Testis (tissue), 5 donors: ENCODE measurements around the gene ERCC3. TPM values are rescaled to one million over a fixed set of nuclear protein-coding genes. Genes with fewer than 3 reads are reported as not detected.
A peak's percentile ranks its signal among the peaks of the same experiment; 100 is the strongest.

Source experiments
- DNase-seq: peaks from one replicate; pipeline ENCODE4 v3.0.0-alpha.2; 2019
- H3K27ac ChIP-seq, 2 donors: fragments of 200-600 bp; sonication (generic); one replicate each; pipeline ENCODE4 v1.5.1; 2019
- H3K27me3 ChIP-seq: fragments of 200-600 bp; sonication (generic); one replicate; pipeline ENCODE4 v1.5.1; 2019
- H3K36me3 ChIP-seq: fragments of 200-600 bp; sonication (generic); one replicate; pipeline ENCODE4 v1.5.1; 2017; ENCODE audit warnings: low read depth; ENCODE audit errors: missing control alignments
- H3K4me1 ChIP-seq: fragments of 200-600 bp; sonication (generic); one replicate; pipeline ENCODE4 v1.5.1; 2019
- H3K4me3 ChIP-seq, 2 donors: fragments of 200-600 bp; sonication (generic); one replicate each; pipeline ENCODE4 v1.5.1; 2017 to 2019
- H3K9me3 ChIP-seq: fragments of 200-600 bp; sonication (generic); one replicate; pipeline ENCODE4 v1.5.1; 2017
- CTCF ChIP-seq, 3 experiments: fragments of 450-650 bp in 2 of 3; fragments of 200-600 bp in 1 of 3; sonication (generic) in 1 of 3; IDR thresholded peaks; one replicate each; pipeline ENCODE4 v1.5.1; 2016 to 2019; ENCODE audit warnings: antibody characterized with exemption in 3 of 3, mild to moderate bottlenecking in 2 of 3, moderate library complexity in 1 of 3
- POLR2A ChIP-seq: fragments of 450-650 bp; IDR thresholded peaks from one replicate; pipeline ENCODE4 v1.6.1; 2017; ENCODE audit warnings: antibody characterized with exemption, mild to moderate bottlenecking, moderate library complexity
- WGBS, 2 donors: methylation state at CpG; one replicate each; pipeline ENCODE4 v1.1.5; 2018; 5-methylcytosine and 5-hydroxymethylcytosine counted together
- intact Hi-C: fragments of 100-400 bp; cut with DNase I; formaldehyde crosslinking; loops from one replicate; pipeline ENCODE4 v1.15.1; 2023; ENCODE audit warnings: low total_unique reads
- long read RNA-seq, 2 donors: transcript quantifications; one replicate each; lab custom pipeline, GENCODE V29; 2026
- polyA plus RNA-seq: library from polyadenylated mRNA; stranded (reverse); fragments of 350-450 nt; fragmentation: Illumina TruSeq; extraction: RNeasy Lipid Tissue Mini Kit (QIAGEN cat#74804); gene quantifications from one replicate; pipeline ENCODE4 v1.2.3, GENCODE V29; 2014; ENCODE audit warnings: low read depth, low replicate concordance; ENCODE audit not compliant: insufficient read depth
- total RNA-seq, 2 donors: library from RNA; depleted of rRNA; stranded (reverse); fragments of >200 nt; gene quantifications; one replicate each; pipeline ENCODE4 v1.2.3, GENCODE V29; 2016

Gene ERCC3
- total RNA-seq, result 10 to 100 TPM; 78.2 to 87.5 TPM
- 81.2 TPM for polyA plus RNA-seq
- long read RNA-seq, donor 1, full-length matches to known transcripts, result 18 of 18 reads
- long read RNA-seq, donor 1, partial matches to known transcripts, result 0 of 18 reads
- long read RNA-seq, donor 1, other reads (novel, unspliced or antisense), result 0 of 18 reads
- long read RNA-seq, donor 2, full-length matches to known transcripts, result 8 of 8 reads
- long read RNA-seq, donor 2, partial matches to known transcripts, result 0 of 8 reads
- long read RNA-seq, donor 2, other reads (novel, unspliced or antisense), result 0 of 8 reads

DNA sequence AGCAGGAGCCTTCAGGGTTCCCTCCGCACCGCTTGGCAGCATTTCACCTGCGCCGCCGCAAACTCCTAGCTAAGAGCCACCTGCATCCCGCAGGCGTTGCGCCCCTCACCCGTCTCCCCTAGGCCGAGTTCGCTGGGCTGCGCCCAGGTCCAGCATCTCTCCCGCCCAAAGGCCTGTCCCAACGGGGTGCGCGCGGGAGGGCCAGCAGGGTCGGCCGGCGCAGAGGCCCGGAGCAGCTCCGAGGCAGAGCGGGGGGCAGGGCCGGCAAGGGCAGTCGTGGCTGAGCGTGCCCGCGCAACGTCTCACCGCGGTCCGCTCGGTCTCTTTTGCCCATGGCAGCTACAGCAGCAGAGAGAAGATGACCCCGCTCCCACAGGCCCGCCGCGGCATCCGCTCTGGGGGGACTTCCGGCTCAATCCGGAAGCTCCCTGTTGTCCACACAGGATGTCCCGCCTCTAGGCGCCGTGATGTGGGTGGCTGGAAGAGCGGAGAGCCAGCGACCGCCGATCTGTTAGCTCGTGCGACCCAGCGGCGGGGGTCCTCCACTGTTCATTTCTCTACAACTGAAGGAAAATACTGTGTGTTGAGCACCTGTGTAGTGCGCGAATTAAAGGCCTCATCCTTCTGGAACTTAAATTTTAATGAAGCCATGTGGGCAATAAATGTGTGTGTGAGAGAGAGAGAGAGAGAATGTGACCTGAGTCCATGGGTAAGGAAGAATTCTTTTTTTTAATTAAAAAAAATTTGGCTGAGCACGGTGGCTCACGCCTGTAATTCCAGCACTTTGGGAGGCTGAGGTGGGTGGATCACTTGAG is at the start of gene ERCC3:
ERCC3 (minus strand) TSS at position 397 of the 815 bp plus-strand sequence; CDS start at position 334, 63 bp downstream.
- Histone ChIP-seq H3K27ac (peak within 1 kb of the TSS; percentile 83), H3K27me3 (no peaks in the 10 kb centered on the region), H3K4me3 (peak within 1 kb of the TSS; percentile 72 to 92), H3K9me3 (no peaks in the 10 kb centered on the region), H3K4me1 (no peaks in the 10 kb centered on the region), H3K36me3 (no peaks in the 10 kb centered on the region)
- intact Hi-C loops, result no loop called here
- 0 to 2% methylated on average over 24 to 55 of the region's 55 CpGs for WGBS, 2 donors
- TF ChIP-seq POLR2A (no peak), CTCF (IDR thresholded peaks at IDR 0.05) (no peak)
- DNase-seq, result peak; percentile 91

DNA sequence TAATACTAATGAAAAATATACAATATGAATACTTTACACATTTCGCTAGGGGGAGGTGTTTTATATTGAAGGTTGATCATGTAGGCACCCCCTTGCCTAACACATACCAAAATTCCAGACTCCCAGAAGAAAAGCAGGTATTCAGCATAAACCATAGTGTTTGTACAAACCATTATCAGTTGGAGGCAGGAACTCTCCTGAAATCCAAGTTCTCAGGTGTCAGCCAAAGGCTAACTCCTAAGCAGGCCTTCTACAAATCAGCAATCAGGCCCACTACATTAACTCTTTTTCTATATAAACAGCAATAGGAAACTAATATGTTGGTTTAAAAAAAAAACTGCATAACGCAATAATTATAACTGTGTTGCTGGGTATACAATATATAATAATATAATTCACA is 49.3 kb upstream of the ERCC3 start:
- 98% methylated on average over 2 of the region's 2 CpGs for WGBS, 2 donors
- TF ChIP-seq POLR2A, result no peak
- no peak for TF ChIP-seq CTCF (IDR thresholded peaks at IDR 0.05)
- intact Hi-C loops, result no loop called here

GRCh38 chr2:127342101-127342500 is 48.2 kb upstream of the ERCC3 start:
- DNase-seq, result no peak
- Histone ChIP-seq H3K4me1 (no peaks in the 10 kb centered on the region), H3K9me3 (no peaks in the 10 kb centered on the region), H3K27me3 (no peaks in the 10 kb centered on the region), H3K36me3 (no peaks in the 10 kb centered on the region), H3K27ac (no peak overlapping the region), H3K4me3 (no peak overlapping the region)
- TF ChIP-seq CTCF (IDR thresholded peaks at IDR 0.05) (no peak), POLR2A (no peak)
- intact Hi-C loops, result no loop called here
- WGBS, 2 donors, result 92 to 95% methylated on average over 1 of the region's 1 CpG

More for the DNA sequence above, 49.3 kb upstream of the ERCC3 start:
- no peaks in the 10 kb centered on the region for H3K36me3 ChIP-seq
- H3K4me3 ChIP-seq, result no peak overlapping the region
- DNase-seq, result no peak
- no peaks in the 10 kb centered on the region for H3K9me3 ChIP-seq
- no peaks in the 10 kb centered on the region for H3K4me1 ChIP-seq
- no peak overlapping the region for H3K27ac ChIP-seq
- no peaks in the 10 kb centered on the region for H3K27me3 ChIP-seq

DNA sequence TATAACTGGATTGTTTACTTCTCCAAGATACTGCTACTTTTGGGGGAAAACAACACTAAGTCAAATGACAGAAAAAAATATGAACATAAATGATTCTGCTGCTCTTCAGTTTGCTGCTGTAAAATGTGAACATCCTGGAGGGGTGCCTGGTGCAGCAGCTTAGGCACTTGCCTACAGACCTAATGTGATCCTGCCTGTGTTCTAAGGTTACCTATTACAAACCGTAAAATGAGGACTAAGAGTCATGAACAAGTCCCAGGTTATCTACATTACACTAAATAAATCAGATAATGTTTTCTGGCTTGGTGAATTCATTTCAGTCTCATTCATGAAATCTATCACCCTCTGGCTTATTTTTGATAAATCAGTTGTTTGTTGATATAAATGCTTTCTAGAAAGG is 38.4 kb upstream of the ERCC3 start:
- Histone ChIP-seq H3K27me3 (no peaks in the 10 kb centered on the region), H3K27ac (no peak overlapping the region), H3K9me3 (no peaks in the 10 kb centered on the region), H3K4me1 (no peaks in the 10 kb centered on the region), H3K36me3 (no peaks in the 10 kb centered on the region), H3K4me3 (no peak overlapping the region)
- WGBS, 2 donors, result 86 to 89% methylated on average over 1 of the region's 1 CpG
- TF ChIP-seq CTCF (IDR thresholded peaks at IDR 0.05) (no peak), POLR2A (no peak)
- intact Hi-C loops, result loop anchor here (10.0 kb wide), 1 partner anchor 142 kb away; no protein-coding TSS in a partner anchor
- DNase-seq, result no peak
